Omental fat pad (tissue), 4 donors: ENCODE measurements around the gene CEP192. TPM values are rescaled to one million over a fixed set of nuclear protein-coding genes. Genes with fewer than 3 reads are reported as not detected.

ENCODE experiments used
- ATAC-seq: fragments of 150-250 bp; one replicate; pipeline ENCODE4 v1.9.1; 2016; ENCODE audit warnings: mild to moderate bottlenecking, moderate library complexity; ENCODE audit not compliant: low FRiP score
- DNase-seq: peaks from one replicate; pipeline ENCODE4 v3.0.0-alpha.2; 2019; ENCODE audit warnings: low spot score
- total RNA-seq, 4 donors: library from RNA; depleted of rRNA; stranded (reverse); fragments of >200 nt; gene quantifications; one replicate each; pipeline ENCODE4 v1.1.0, GENCODE V29; 2016
- TF ChIP-seq, protein P1 (sequence below), 3 donors: fragments of 450-650 bp; IDR thresholded peaks; one replicate each; pipeline ENCODE4 v1.5.1; 2016 to 2017; ENCODE audit warnings: antibody characterized with exemption in 3 of 3, mild to moderate bottlenecking in 3 of 3, moderate library complexity in 2 of 3

The CEP192 gene, protein sequence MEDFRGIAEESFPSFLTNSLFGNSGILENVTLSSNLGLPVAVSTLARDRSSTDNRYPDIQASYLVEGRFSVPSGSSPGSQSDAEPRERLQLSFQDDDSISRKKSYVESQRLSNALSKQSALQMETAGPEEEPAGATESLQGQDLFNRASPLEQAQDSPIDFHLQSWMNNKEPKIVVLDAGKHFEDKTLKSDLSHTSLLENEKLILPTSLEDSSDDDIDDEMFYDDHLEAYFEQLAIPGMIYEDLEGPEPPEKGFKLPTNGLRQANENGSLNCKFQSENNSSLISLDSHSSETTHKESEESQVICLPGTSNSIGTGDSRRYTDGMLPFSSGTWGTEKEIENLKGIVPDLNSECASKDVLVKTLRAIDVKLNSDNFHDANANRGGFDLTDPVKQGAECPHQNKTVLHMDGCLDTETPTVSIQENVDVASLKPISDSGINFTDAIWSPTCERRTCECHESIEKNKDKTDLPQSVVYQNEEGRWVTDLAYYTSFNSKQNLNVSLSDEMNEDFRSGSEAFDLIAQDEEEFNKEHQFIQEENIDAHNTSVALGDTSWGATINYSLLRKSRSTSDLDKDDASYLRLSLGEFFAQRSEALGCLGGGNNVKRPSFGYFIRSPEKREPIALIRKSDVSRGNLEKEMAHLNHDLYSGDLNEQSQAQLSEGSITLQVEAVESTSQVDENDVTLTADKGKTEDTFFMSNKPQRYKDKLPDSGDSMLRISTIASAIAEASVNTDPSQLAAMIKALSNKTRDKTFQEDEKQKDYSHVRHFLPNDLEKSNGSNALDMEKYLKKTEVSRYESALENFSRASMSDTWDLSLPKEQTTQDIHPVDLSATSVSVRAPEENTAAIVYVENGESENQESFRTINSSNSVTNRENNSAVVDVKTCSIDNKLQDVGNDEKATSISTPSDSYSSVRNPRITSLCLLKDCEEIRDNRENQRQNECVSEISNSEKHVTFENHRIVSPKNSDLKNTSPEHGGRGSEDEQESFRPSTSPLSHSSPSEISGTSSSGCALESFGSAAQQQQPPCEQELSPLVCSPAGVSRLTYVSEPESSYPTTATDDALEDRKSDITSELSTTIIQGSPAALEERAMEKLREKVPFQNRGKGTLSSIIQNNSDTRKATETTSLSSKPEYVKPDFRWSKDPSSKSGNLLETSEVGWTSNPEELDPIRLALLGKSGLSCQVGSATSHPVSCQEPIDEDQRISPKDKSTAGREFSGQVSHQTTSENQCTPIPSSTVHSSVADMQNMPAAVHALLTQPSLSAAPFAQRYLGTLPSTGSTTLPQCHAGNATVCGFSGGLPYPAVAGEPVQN (N-terminal part only)
- 10 to 100 TPM; 13.3 to 29.6 (median 15.6) TPM for total RNA-seq

DNA sequence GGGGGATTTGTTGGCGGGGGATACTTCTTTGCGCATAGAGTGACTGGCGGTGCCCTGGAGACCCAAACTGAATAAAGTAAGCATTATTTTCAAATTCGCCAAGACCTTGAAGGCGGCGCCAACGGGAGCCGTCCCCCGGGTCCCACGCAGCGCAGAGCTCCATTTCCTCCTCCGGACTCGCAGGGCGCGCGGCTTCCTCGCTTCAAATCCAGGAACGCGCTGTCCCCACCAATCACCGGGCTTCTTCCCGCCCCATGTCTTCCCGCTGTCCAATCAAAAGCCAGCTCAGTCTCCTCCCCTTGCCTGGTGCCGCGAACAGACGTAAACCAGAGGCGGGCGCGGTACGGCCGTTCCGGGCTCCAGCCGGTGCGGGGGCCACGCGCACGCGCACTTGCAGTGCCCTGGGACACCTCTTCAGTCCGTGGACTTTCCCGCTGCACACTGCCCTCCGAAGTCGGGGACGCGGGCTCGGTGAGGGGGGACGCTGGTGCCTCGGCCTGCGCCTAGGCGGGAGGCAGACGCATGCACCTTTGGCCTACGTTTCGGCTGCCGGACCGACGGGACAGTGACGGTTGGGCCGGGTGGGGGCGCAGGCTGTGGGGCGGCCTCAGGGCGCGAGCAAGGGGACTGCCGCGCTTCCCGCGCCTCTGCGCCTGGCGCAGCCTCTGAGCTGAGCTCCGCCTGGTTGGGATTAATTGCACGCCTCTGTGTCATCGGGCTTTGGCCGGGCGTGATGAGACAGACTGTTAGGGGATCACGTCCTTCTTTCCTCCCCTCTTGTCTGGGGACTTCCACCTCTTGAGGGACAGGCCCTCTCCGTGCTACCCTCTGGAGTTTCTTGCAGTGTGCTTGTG, at the start of gene CEP192:
Gene CEP192, plus strand, starts transcription at position 396 of the 854 bp plus-strand sequence. CDS start 8,063 bp downstream, outside the sequence.
- DNase-seq = peak; percentile 84

GRCh38 chr18:12943215-12943614, 47.9 kb upstream of the CEP192 start:
- DNase-seq (no peak), ATAC-seq (no peak)
- TF ChIP-seq, protein P1, sequence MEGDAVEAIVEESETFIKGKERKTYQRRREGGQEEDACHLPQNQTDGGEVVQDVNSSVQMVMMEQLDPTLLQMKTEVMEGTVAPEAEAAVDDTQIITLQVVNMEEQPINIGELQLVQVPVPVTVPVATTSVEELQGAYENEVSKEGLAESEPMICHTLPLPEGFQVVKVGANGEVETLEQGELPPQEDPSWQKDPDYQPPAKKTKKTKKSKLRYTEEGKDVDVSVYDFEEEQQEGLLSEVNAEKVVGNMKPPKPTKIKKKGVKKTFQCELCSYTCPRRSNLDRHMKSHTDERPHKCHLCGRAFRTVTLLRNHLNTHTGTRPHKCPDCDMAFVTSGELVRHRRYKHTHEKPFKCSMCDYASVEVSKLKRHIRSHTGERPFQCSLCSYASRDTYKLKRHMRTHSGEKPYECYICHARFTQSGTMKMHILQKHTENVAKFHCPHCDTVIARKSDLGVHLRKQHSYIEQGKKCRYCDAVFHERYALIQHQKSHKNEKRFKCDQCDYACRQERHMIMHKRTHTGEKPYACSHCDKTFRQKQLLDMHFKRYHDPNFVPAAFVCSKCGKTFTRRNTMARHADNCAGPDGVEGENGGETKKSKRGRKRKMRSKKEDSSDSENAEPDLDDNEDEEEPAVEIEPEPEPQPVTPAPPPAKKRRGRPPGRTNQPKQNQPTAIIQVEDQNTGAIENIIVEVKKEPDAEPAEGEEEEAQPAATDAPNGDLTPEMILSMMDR (IDR thresholded peaks at IDR 0.05) = no peak

More for the DNA sequence above, at the start of gene CEP192:
- TF ChIP-seq, protein P1 (IDR thresholded peaks at IDR 0.05) = no peak
- ATAC-seq = peak; percentile 99

GRCh38 chr18:12944709-12945108, 46.5 kb upstream of the CEP192 start:
- no peak for ATAC-seq
- TF ChIP-seq, protein P1 (IDR thresholded peaks at IDR 0.05) = no peak
- no peak for DNase-seq

GRCh38 chr18:12946549-12947284, 44.4 kb upstream of the CEP192 start:
- DNase-seq (no peak), ATAC-seq (peak; percentile 9)
- TF ChIP-seq, protein P1 (IDR thresholded peaks at IDR 0.05) = no peak

- peak; percentile 98 for DNase-seq
- peak; percentile 96 for ATAC-seq
- TF ChIP-seq, protein P1 (IDR thresholded peaks at IDR 0.05) = no peak
Measured at GRCh38 chr18:12947285-12948049, 43.7 kb upstream of the CEP192 start, which contains the start of gene SEH1L. TSS of gene SEH1L (plus strand) at chr18:12948011. CDS start at chr18:12948122, 111 bp downstream.
